Measurements from ENCODE around the gene PLEKHH2.

The PLEKHH2 gene

GRCh38 chr2:43748333-43748732 lies 111.3 kb downstream of the PLEKHH2 start:
- no peak overlapping the region for H2AFZ ChIP-seq
- H3K4me1 ChIP-seq: no peaks in the 10 kb centered on the region
- H3K27ac ChIP-seq: no peak overlapping the region
- no peaks in the 10 kb centered on the region for H3K36me3 ChIP-seq (ENCODE audit: control insufficient read depth, insufficient read depth, low read length)
- H3K27me3 ChIP-seq (ENCODE audit: control insufficient read depth, insufficient read depth, low read length): no peaks in the 10 kb centered on the region
- no peaks in the 10 kb centered on the region for H3K9me3 ChIP-seq (ENCODE audit: control insufficient read depth, low read length)
- no peak overlapping the region for H3K4me3 ChIP-seq (ENCODE audit: low read depth, low read length)
- TF ChIP-seq CTCF (IDR thresholded peaks at IDR 0.05): no peak
- H3K4me2 ChIP-seq (ENCODE audit: low read length): no peak overlapping the region
- H3K9ac ChIP-seq: no peak overlapping the region
- no peaks in the 10 kb centered on the region for H3K79me2 ChIP-seq

GRCh38 chr2:43749583-43749982 lies 112.5 kb downstream of the PLEKHH2 start:
- H3K4me1 ChIP-seq: no peaks in the 10 kb centered on the region
- no peaks in the 10 kb centered on the region for H3K9me3 ChIP-seq (ENCODE audit: control insufficient read depth, low read length)
- no peaks in the 10 kb centered on the region for H3K27me3 ChIP-seq (ENCODE audit: control insufficient read depth, insufficient read depth, low read length)
- no peak overlapping the region for H3K9ac ChIP-seq
- no peak for TF ChIP-seq CTCF (IDR thresholded peaks at IDR 0.05)
- no peak overlapping the region for H3K4me3 ChIP-seq (ENCODE audit: low read depth, low read length)
- H3K79me2 ChIP-seq: no peaks in the 10 kb centered on the region
- no peaks in the 10 kb centered on the region for H3K36me3 ChIP-seq (ENCODE audit: control insufficient read depth, insufficient read depth, low read length)
- H3K4me2 ChIP-seq (ENCODE audit: low read length): no peak overlapping the region
- no peak overlapping the region for H3K27ac ChIP-seq
- no peak overlapping the region for H2AFZ ChIP-seq

- no peaks in the 10 kb centered on the region for H3K27me3 ChIP-seq (ENCODE audit: control insufficient read depth, insufficient read depth, low read length)
- H3K4me2 ChIP-seq (ENCODE audit: low read length): no peak overlapping the region
- no peak for TF ChIP-seq CTCF (IDR thresholded peaks at IDR 0.05)
- no peak overlapping the region for H3K27ac ChIP-seq
- no peak overlapping the region for H3K4me3 ChIP-seq (ENCODE audit: low read depth, low read length)
- H3K79me2 ChIP-seq: no peaks in the 10 kb centered on the region
- no peaks in the 10 kb centered on the region for H3K9me3 ChIP-seq (ENCODE audit: control insufficient read depth, low read length)
- no peak overlapping the region for H2AFZ ChIP-seq
- no peaks in the 10 kb centered on the region for H3K4me1 ChIP-seq
- no peak overlapping the region for H3K9ac ChIP-seq
- no peaks in the 10 kb centered on the region for H3K36me3 ChIP-seq (ENCODE audit: control insufficient read depth, insufficient read depth, low read length)
Measured at GRCh38 chr2:43751476-43751990, 114.5 kb downstream of the PLEKHH2 start.

GRCh38 chr2:43752302-43752701 lies 115.2 kb downstream of the PLEKHH2 start:
- no peaks in the 10 kb centered on the region for H3K27me3 ChIP-seq (ENCODE audit: control insufficient read depth, insufficient read depth, low read length)
- H3K4me3 ChIP-seq (ENCODE audit: low read depth, low read length): no peak overlapping the region
- no peak overlapping the region for H3K4me2 ChIP-seq (ENCODE audit: low read length)
- no peak overlapping the region for H2AFZ ChIP-seq
- no peak for TF ChIP-seq CTCF (IDR thresholded peaks at IDR 0.05)
- no peaks in the 10 kb centered on the region for H3K9me3 ChIP-seq (ENCODE audit: control insufficient read depth, low read length)
- H3K9ac ChIP-seq: no peak overlapping the region
- H3K4me1 ChIP-seq: no peaks in the 10 kb centered on the region
- H3K79me2 ChIP-seq: no peaks in the 10 kb centered on the region
- no peak overlapping the region for H3K27ac ChIP-seq
- no peaks in the 10 kb centered on the region for H3K36me3 ChIP-seq (ENCODE audit: control insufficient read depth, insufficient read depth, low read length)

- Histone ChIP-seq H3K4me2 (ENCODE audit: low read length) (no peak overlapping the region), H3K4me1 (no peaks in the 10 kb centered on the region), H3K79me2 (no peaks in the 10 kb centered on the region), H3K27me3 (ENCODE audit: control insufficient read depth, insufficient read depth, low read length) (no peaks in the 10 kb centered on the region), H3K9ac (no peak overlapping the region), H3K27ac (no peak overlapping the region), H3K4me3 (ENCODE audit: low read depth, low read length) (no peak overlapping the region), H3K9me3 (ENCODE audit: control insufficient read depth, low read length) (no peaks in the 10 kb centered on the region), H2AFZ (no peak overlapping the region), H3K36me3 (ENCODE audit: control insufficient read depth, insufficient read depth, low read length) (no peaks in the 10 kb centered on the region)
- TF ChIP-seq CTCF (IDR thresholded peaks at IDR 0.05): no peak
Measured at GRCh38 chr2:43754180-43754579, 117.1 kb downstream of the PLEKHH2 start.
